Spinal cord (tissue), 10 donors: ENCODE measurements around the gene PLA2G2D. TPM values are rescaled to one million over a fixed set of nuclear protein-coding genes. Genes with fewer than 3 reads are reported as not detected.

Source experiments
- DNase-seq, 6 donors: peaks; one replicate each; pipeline versions ENCODE4 v3.0.0 to v3.0.0-alpha.2; 2013 to 2015; ENCODE audit warnings: low spot score in 6 of 6, low read depth in 4 of 6
- H3K27ac ChIP-seq: one replicate; pipeline ENCODE4 v1.5.1; 2013; ENCODE audit warnings: low read depth, low read length, control low read depth
- H3K27me3 ChIP-seq: one replicate; pipeline ENCODE4 v1.6.1; 2013; ENCODE audit warnings: low read length; ENCODE audit not compliant: control insufficient read depth, insufficient read depth
- H3K36me3 ChIP-seq: one replicate; pipeline ENCODE4 v1.6.1; 2013; ENCODE audit warnings: low read length; ENCODE audit not compliant: control insufficient read depth, insufficient read depth
- H3K4me1 ChIP-seq: one replicate; pipeline ENCODE4 v1.6.1; 2013; ENCODE audit warnings: low read length; ENCODE audit not compliant: control insufficient read depth, insufficient read depth
- H3K4me3 ChIP-seq: one replicate; pipeline ENCODE4 v1.5.1; 2013; ENCODE audit warnings: low read depth, low read length, control low read depth
- H3K9me3 ChIP-seq: one replicate; pipeline ENCODE4 v1.6.1; 2013; ENCODE audit warnings: low read length; ENCODE audit not compliant: control insufficient read depth, insufficient read depth
- WGBS: methylation state at CpG from one replicate; pipeline ENCODE4 v1.1.5; 2013; ENCODE audit warnings: missing lambda C conversion rate; ENCODE audit not compliant: insufficient coverage; 5-methylcytosine and 5-hydroxymethylcytosine counted together
- polyA plus RNA-seq, 2 donors: library from polyadenylated mRNA; unstranded; fragments of 120-200 nt; gene quantifications; one replicate each; pipeline ENCODE4 v1.2.1, GENCODE V29; 2013; ENCODE audit not compliant: insufficient read length in 2 of 2
- total RNA-seq, 2 donors: library from RNA; depleted of rRNA in 1 of 2; stranded (reverse); fragments of 120-200 nt in 1 of 2; fragments of >200 nt in 1 of 2; gene quantifications; one replicate each; pipeline versions ENCODE4 v1.2.3 to v1.2.4, GENCODE V29; 2013 to 2014
- donor health status: healthy.

Gene PLA2G2D
- total and polyA plus RNA-seq, 4 donors, result 0.10 to 0.18 TPM; not detected in 2

GRCh38 chr1:20120796-20121195 lies 1.5 kb upstream of the PLA2G2D start:
- WGBS, result 96% methylated on average over 4 of the region's 4 CpGs

GRCh38 chr1:20117236-20117635 lies 2.1 kb downstream of the PLA2G2D start:
- peak in 1 of 6 donors; percentile 74 for DNase-seq
- no peaks in the 10 kb centered on the region for H3K9me3 ChIP-seq
- H3K27me3 ChIP-seq, result no peaks in the 10 kb centered on the region
- no peak overlapping the region for H3K27ac ChIP-seq
- no peaks in the 10 kb centered on the region for H3K4me1 ChIP-seq
- no peaks in the 10 kb centered on the region for H3K36me3 ChIP-seq
- H3K4me3 ChIP-seq, result no peak overlapping the region

More at GRCh38 chr1:20120796-20121195, 1.5 kb upstream of the PLA2G2D start:
- Histone ChIP-seq H3K4me3 (no peak overlapping the region), H3K27ac (no peak overlapping the region), H3K36me3 (no peaks in the 10 kb centered on the region), H3K4me1 (no peaks in the 10 kb centered on the region), H3K9me3 (no peaks in the 10 kb centered on the region), H3K27me3 (no peaks in the 10 kb centered on the region)
- DNase-seq, result no peak

DNA sequence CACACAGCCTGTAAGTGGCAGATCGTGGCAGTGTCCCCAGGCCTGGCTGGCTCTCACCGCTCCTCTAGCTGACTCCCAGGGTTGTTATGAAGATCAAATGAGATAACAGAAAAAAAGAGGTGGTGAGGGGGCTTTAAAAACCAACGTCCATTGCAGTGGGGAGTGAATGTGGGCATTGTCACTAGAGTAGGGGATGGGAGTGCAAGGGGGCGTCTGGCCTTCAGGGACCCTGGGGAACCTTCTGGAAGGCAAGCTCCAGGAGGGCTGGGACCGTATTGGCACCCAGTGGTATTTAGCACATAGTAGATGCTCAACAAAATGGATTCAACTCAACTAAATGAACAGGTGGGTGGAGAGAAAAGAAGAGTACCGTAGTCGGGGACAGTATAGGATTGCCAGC lies 3.4 kb downstream of the PLA2G2D start:
- WGBS, result 93% methylated on average over 4 of the region's 7 CpGs
- Histone ChIP-seq H3K4me1 (no peaks in the 10 kb centered on the region), H3K27ac (no peak overlapping the region), H3K9me3 (no peaks in the 10 kb centered on the region), H3K36me3 (no peaks in the 10 kb centered on the region), H3K27me3 (no peaks in the 10 kb centered on the region), H3K4me3 (no peak overlapping the region)
- DNase-seq, result no peak

DNA sequence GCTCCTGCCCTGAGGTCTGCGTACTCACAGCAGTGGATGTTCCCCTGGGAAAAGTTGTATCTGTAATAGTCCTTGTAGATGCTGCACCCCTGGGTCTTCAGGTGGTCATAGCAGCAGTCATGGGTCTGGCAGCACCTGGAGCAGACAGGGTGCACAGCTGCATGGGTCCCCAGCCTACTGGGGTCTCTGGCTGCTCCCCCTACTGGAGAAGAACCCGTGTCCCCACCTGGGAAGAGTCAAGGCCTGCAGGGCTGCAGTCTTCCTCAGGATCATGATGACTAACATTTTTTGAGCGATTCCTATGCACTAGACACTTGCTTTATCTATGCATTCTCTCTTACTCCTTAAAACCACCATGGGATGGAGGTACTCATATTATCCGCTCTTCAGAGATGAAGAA lies 3.9 kb downstream of the PLA2G2D start:
- no peak for DNase-seq
- H3K27ac ChIP-seq, result no peak overlapping the region
- H3K9me3 ChIP-seq, result no peaks in the 10 kb centered on the region
- H3K4me3 ChIP-seq, result no peak overlapping the region
- no peaks in the 10 kb centered on the region for H3K27me3 ChIP-seq
- H3K36me3 ChIP-seq, result no peaks in the 10 kb centered on the region
- peaks cover 4% of the 10 kb centered on the region for H3K4me1 ChIP-seq
- WGBS, result 93% methylated on average over 4 of the region's 4 CpGs

- Histone ChIP-seq H3K4me1 (peaks cover 6% of the 10 kb centered on the region), H3K9me3 (no peaks in the 10 kb centered on the region), H3K27me3 (no peaks in the 10 kb centered on the region), H3K27ac (no peak overlapping the region), H3K36me3 (no peaks in the 10 kb centered on the region), H3K4me3 (no peak overlapping the region)
- DNase-seq, result no peak
- WGBS, result 66% methylated on average over 12 of the region's 15 CpGs
Measured at GRCh38 chr1:20114021-20114648, 5.2 kb downstream of the PLA2G2D start.

- H3K9me3 ChIP-seq, result no peaks in the 10 kb centered on the region
- no peak for DNase-seq
- peaks cover 12% of the 10 kb centered on the region for H3K4me1 ChIP-seq
- WGBS, result 85% methylated on average over 3 of the region's 3 CpGs
- no peak overlapping the region for H3K4me3 ChIP-seq
- no peaks in the 10 kb centered on the region for H3K36me3 ChIP-seq
- H3K27ac ChIP-seq, result no peak overlapping the region
- no peaks in the 10 kb centered on the region for H3K27me3 ChIP-seq
Measured at GRCh38 chr1:20112279-20113000, 6.9 kb downstream of the PLA2G2D start.

- no peak for DNase-seq
- 87% methylated on average over 2 of the region's 5 CpGs for WGBS
- H3K9me3 ChIP-seq, result no peaks in the 10 kb centered on the region
Measured at GRCh38 chr1:20111452-20111851, 7.9 kb downstream of the PLA2G2D start.

DNA sequence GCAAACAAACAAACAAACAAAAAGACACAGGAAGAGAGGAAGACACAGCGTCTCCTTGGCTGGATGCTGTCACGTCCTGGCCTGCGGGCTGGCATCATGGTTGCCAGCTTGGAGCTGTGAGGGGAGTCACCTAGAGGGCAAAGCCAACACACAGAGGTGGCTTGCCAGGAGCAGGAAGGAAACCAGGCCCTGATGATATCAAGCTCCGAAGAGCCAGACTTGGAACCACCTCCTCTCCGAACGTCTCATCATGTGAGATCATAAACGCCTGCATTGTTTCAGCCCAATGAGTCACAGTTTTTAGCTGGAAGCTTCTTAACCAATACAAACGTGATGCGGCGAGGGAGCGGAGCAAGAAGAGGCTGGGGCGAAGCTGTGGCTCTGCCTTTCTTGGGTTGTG lies 8.7 kb downstream of the PLA2G2D start:
- no peak for DNase-seq
- no peak overlapping the region for H3K4me3 ChIP-seq
- 73% methylated on average over 11 of the region's 12 CpGs for WGBS
- no peaks in the 10 kb centered on the region for H3K9me3 ChIP-seq
- no peaks in the 10 kb centered on the region for H3K27me3 ChIP-seq
- no peaks in the 10 kb centered on the region for H3K36me3 ChIP-seq
- H3K4me1 ChIP-seq, result peaks cover 12% of the 10 kb centered on the region
- no peak overlapping the region for H3K27ac ChIP-seq

More at GRCh38 chr1:20111452-20111851, 7.9 kb downstream of the PLA2G2D start:
- H3K4me1 ChIP-seq, result peaks cover 12% of the 10 kb centered on the region
- H3K27ac ChIP-seq, result no peak overlapping the region
- no peaks in the 10 kb centered on the region for H3K36me3 ChIP-seq
- no peaks in the 10 kb centered on the region for H3K27me3 ChIP-seq
- H3K4me3 ChIP-seq, result no peak overlapping the region

GRCh38 chr1:20109223-20109856 lies 10.0 kb downstream of the PLA2G2D start:
- WGBS, result 89% methylated on average over 3 of the region's 4 CpGs
- no peaks in the 10 kb centered on the region for H3K9me3 ChIP-seq
- no peak overlapping the region for H3K4me3 ChIP-seq
- no peak overlapping the region for H3K27ac ChIP-seq
- H3K27me3 ChIP-seq, result no peaks in the 10 kb centered on the region
- H3K4me1 ChIP-seq, result peaks cover 12% of the 10 kb centered on the region
- H3K36me3 ChIP-seq, result no peaks in the 10 kb centered on the region
- DNase-seq, result no peak
